ENCODE results near the gene GTF3C6. TPM values are rescaled to one million over a fixed set of nuclear protein-coding genes. Genes with fewer than 3 reads are reported as not detected.

Gene GTF3C6, protein sequence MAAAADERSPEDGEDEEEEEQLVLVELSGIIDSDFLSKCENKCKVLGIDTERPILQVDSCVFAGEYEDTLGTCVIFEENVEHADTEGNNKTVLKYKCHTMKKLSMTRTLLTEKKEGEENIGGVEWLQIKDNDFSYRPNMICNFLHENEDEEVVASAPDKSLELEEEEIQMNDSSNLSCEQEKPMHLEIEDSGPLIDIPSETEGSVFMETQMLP
- total RNA-seq = 31.6 and 65.5 TPM in 2 replicates

DNA sequence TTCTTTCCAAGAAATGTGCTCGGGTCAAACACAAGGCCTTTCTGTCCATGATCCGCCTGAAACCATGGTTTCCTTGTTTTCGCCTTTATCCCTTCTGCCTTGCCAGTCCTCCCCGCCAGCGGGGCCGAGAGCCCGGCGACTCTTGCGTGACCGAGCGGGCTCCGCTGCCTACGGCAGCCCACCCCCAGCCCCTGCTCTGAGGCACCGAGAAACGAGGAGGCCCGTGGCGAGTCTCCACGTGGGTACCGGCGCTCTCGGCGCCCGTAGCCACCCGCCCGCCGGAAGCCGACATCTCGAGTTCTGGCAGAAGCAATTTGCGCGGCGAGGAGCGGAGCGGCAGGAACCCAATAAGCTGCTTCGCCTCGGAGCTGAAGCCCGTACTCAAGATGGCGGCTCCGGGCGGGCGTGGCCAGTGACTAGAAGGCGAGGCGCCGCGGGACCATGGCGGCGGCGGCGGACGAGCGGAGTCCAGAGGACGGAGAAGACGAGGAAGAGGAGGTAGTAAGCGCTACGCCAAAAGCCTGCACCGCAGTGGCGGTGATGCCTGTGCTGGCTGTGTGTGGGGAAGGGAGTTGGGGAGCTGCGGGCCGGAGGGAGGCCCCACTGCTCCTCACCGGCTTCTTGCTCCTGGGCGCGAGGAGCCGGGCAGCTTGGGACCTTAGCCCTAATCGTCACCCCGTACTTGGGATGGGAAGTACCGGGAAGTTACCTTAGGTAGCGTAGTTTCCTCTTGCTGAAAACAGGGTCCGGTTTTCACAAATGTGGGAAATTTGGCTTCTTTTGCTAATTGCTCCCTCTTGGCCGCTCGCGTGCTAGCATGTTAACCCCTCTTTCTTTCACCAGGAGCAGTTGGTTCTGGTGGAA is at the start of gene GTF3C6:
GTF3C6 (plus strand) TSS at position 378 of the 864 bp plus-strand sequence; CDS start at position 442, 64 bp downstream.

Other genes starting within 250 kb of the GTF3C6 start
- 10.1 and 15.7 TPM in 2 replicates for gene CDK19, start 143.2 kb upstream of the GTF3C6 start, total RNA-seq
- 34.9 and 64.1 TPM in 2 replicates for gene AMD1, start 83.9 kb upstream of the GTF3C6 start, total RNA-seq
- 21.4 and 22.2 TPM in 2 replicates for gene RPF2, start 23.3 kb downstream of the GTF3C6 start, total RNA-seq
- not detected in 2 replicates for gene SLC16A10, start 128.8 kb downstream of the GTF3C6 start, total RNA-seq